ENCODE results near the gene EIF2AK3.

The EIF2AK3 gene

GRCh38 chr2:88537640-88538039 is 89.6 kb downstream of the EIF2AK3 start:
- DNase-seq, result no peak

- no peak for DNase-seq
Observed at GRCh38 chr2:88530081-88530480, 97.2 kb downstream of the EIF2AK3 start.

GRCh38 chr2:88521445-88522073 is 105.7 kb downstream of the EIF2AK3 start:
- no peak for DNase-seq

GRCh38 chr2:88517759-88518201 is 109.5 kb downstream of the EIF2AK3 start:
- DNase-seq, result no peak

Measured in stimulated activated CD4-positive, alpha-beta T cell treated with anti-CD3 and anti-CD28 coated beads, Interleukin-4, amount 100 ng/mL, for 24 hours (primary cell).